NCI-H1694 (cell line): ENCODE measurements around the gene UBA52.

ENCODE experiments used
- DNase-seq: peaks from one replicate; lab custom pipeline; 2025; lab: John Stamatoyannopoulos, UW

The UBA52 gene

GRCh38 chr19:18608805-18609716 is 37.4 kb downstream of the UBA52 start:
- DNase-seq = no peak

DNA sequence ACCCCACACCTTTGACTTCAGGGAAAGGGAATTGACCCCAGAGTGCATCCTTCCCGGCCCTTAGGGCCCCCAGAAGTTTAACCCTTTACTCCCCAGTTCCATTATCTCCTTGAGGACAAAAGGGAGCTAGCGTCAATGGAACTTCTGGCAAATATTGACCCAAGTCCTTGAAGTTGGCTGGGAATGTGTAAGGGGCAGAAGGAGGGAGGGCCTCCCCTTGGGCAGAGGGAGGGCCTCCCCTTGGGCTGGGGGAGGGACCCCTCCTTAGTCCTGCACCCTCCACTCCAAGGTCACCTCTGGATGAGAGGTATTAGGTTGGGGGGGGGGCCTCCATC is 38.0 kb downstream of the UBA52 start:
- no peak for DNase-seq

- no peak for DNase-seq
Measured at GRCh38 chr19:18610245-18610555, 38.5 kb downstream of the UBA52 start.

GRCh38 chr19:18610556-18611326 is 39.1 kb downstream of the UBA52 start:
- DNase-seq = no peak

DNA sequence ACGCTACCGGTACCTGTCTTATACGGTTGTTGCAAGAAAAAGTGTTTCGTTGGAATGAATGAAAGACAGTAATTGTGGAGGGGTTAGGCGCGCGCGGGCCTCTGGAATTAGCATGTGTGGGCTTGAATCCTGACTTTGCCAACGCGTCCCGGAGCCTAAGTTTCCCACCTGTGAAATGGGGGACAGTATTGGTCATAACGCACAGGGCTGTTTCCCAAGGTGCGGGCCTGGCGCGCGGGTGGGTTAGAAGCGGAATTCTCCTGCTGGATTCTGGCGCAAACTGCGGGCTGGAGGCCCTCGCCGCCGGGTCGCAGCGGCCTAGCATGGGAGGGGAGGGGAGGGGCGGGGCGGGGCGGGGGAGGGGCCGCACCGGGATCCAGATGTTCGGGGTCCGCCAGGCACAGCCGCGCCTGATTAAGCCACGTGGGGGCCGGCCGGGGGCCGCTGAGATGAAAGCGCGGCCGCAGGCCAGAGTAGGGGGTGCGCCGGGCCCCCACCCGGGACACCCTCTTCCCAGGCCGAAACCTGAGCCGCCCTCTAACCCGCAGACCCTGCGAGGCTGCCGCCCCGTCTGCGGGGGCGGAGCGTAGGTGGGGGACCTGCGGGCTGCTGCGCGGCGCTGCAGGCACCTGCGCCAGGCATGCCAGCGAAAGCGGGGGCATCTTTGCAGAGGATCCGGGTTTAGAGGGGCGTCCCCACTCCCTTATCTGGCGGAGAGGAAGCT is 39.8 kb downstream of the UBA52 start:
- DNase-seq = no peak

DNA sequence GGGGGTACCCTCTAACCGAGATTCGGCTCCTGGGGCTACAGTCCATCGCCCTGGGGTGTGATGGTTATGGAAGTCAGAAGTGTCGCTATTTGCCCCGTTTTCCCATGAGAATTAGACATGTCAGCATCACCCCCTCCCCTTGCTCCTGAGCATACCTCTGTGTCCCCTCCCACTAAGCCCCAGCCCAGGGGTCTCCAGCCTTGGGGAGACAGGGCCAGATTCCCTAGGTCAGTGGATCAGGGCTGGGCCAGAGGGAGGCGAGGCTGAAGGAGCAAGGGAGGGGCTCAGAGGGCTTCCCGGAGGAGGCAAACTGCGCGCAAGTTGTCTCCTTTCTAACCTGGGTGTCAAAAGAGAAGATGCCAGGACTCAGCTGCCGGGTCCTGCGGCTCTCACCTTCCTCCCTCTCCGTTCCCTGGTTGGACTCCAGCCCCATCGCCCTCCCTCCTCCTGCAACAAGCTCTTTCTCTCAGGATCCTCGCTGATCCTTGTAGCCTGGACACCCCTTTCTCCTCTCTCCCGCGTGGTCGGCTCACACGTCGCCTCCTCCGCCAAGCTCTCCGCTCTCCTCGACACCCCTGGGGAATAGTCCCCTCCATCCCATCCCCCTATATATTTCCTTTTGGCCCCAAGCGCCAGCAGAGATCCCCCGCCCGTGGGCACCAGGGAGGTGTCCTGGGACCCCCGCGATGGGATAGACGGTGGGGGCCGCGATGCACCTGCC is 40.6 kb downstream of the UBA52 start:
- no peak for DNase-seq

DNA sequence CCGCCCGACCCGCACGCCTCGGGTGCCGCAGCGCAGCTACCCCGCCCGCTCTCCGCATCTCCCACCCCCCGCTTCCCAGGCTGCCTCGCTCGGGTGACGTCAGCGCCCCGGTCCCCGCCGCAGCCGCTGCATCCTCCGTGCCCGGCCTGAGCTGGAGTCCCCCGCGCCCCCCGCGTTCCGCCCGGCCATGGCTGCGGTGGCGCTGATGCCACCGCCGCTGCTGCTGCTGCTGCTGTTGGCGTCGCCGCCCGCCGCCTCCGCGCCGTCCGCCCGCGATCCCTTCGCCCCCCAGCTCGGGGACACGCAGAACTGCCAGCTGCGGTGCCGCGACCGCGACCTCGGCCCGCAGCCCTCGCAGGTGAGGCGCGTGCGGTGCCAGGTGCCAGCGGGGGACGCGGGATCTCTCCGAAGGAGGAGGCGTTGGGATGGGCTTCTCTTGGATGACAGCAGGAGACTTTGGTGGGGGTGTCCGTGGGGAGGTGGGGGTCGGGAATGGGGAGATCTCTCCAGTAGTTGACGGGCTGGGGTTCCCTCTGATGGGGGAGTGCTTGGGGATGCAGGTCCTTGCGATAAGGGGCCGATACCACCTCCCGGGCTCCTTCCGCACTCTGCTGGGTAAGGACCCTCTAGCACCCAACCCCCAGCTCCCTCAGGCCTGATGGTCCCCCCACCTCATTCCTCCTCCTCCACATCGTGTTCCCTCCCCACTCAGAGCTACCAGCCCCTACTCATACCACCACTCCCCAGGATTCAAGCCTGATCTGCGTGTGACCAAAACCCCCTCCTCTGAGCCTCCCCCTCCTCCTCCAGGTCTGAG is 41.3 kb downstream of the UBA52 start, which contains the start of gene TMEM59L:
Gene TMEM59L, plus strand, starts transcription at position 99 of the 817 bp plus-strand sequence. Its CDS starts 89 bp downstream, at position 188.
- DNase-seq = no peak

DNA sequence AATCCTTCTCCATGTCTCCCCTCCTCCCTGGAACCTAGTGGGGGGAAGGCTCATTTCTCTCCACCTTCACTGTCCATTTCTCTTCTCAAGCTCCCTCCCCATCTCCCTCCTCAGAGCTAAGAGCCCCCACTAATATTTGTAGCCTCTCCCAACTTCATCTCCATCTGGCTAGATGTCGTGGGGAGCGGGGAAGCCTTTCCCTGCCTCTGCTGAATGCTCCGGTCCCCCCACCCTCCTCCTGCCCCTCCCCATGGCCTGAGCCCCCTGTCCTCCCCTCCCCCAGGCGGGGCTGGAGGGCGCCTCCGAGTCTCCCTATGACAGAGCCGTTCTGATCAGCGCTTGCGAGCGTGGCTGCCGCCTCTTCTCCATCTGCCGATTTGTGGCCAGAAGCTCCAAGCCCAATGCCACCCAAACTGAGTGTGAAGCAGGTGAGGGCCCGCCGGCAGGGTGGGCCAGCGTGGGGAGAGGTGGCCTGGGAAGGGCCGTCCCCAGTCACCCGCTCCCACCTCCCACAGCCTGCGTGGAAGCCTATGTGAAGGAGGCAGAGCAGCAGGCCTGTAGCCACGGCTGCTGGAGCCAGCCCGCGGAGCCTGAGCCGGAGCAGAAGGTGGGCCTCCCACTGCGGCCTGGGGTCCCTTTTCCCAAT is 42.1 kb downstream of the UBA52 start:
- peak; percentile 46 for DNase-seq

- no peak for DNase-seq
Measured at GRCh38 chr19:18616023-18616422, 44.4 kb downstream of the UBA52 start.

- no peak for DNase-seq
Measured at GRCh38 chr19:18617562-18617961, 45.9 kb downstream of the UBA52 start.

DNA sequence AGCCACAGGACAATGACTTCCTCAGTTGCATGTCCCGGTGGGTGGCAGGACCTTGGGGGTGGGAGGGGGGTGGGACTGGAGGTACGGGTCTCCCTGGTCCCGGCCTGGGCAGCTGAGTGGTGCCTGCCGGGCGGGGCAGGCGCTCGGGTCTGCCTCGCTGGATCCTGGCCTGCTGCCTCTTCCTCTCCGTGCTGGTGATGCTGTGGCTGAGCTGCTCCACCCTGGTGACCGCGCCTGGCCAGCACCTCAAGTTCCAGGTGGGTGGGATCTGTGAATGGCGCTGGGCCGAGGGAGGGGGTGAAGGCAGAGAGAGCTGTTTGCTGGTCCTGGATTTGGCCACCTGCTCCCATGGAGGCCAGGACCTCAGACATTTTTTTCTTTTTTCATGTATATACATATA is 46.6 kb downstream of the UBA52 start:
- no peak for DNase-seq

DNA sequence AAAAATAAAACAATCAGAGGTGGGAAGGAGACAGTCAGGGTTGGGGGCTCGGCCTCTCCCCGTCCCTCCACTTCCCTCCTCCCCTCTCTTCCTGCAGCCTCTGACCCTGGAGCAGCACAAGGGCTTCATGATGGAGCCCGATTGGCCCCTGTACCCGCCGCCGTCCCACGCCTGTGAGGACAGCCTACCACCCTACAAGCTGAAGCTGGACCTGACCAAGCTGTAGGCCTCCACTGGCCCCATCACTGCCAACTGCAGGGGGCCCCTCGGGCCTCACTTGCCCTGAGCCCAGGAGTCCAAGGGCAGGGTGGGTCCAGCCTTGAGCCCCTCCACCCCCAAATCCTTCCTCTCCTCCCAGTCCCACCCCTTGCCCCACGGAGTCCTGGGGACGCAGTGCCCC is 48.7 kb downstream of the UBA52 start:
- DNase-seq = no peak

DNA sequence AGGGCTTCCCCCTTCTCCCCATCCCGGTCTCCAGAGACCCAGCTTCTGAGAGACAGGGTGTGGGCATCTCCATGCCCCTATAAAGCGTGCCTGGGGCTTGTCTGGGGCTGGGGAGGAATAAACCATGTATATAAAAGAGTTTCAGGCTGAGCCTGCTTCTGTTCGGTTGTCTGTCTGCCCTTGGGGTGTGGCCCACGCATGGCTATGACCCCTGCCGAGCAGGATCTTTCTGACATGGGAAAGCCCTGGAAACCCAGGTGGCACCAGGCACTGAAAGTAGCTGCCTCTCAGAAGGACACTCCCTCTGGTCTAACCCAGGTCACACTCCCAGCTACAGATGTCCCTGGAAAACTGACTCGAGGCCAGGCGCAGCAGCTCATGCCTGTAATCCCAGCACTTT is 49.2 kb downstream of the UBA52 start:
- no peak for DNase-seq

DNA sequence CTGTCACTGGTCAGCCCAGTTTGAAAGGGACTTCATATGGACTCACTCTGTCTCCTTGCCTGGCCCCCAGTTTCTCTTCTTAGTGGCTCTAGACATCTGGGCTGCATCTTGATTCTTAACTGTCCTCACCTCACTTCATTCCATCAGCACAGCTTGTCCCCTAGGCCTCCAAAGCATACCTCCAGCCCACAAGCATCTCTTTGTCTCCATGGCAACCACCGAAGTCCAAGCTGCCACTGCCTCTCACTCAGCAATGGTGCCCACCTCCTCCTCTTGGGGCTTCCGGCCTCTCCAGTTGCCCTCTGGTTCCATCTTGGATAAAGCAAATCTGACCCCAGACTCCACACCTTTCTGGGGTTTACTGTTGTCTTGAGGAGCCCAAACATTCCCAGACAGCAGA is 55.2 kb downstream of the UBA52 start:
- DNase-seq = no peak
